Activated CD4-positive, alpha-beta T cell treated with anti-CD3 and anti-CD28 coated beads, Interleukin-2, amount 50 U/mL, for 16 hours (primary cell): ENCODE data around the gene ANKRD31.
A peak's percentile ranks its signal among the peaks of the same experiment; 100 is the strongest.

Experiments used
- DNase-seq: peaks from one replicate; pipeline ENCODE4 v3.0.0-alpha.2; 2020

Gene ANKRD31

GRCh38 chr5:75057561-75057960 is 179.1 kb downstream of the ANKRD31 start:
- DNase-seq: peak; percentile 31

GRCh38 chr5:75055727-75056144 is 180.9 kb downstream of the ANKRD31 start:
- no peak for DNase-seq

GRCh38 chr5:75054134-75054930 is 182.3 kb downstream of the ANKRD31 start:
- no peak for DNase-seq

- DNase-seq: peak; percentile 56
Observed at GRCh38 chr5:75053304-75054133, 183.2 kb downstream of the ANKRD31 start.

GRCh38 chr5:75053054-75053303 is 183.7 kb downstream of the ANKRD31 start:
- DNase-seq: no peak

- peak; percentile 10 for DNase-seq
Observed at GRCh38 chr5:75052192-75053053, 184.3 kb downstream of the ANKRD31 start, which contains the start of gene GCNT4. GCNT4 (minus strand) TSS chr5:75052558; CDS start chr5:75030037, 22,521 bp downstream.

- DNase-seq: no peak
Observed at GRCh38 chr5:75051217-75051751, 185.4 kb downstream of the ANKRD31 start.

- DNase-seq: no peak
Observed at GRCh38 chr5:75050415-75050814, 186.3 kb downstream of the ANKRD31 start.

- peak; percentile 66 for DNase-seq
Observed at GRCh38 chr5:75049456-75050351, 187.0 kb downstream of the ANKRD31 start.

GRCh38 chr5:75048457-75048953 is 188.2 kb downstream of the ANKRD31 start:
- DNase-seq: no peak

- no peak for DNase-seq
Observed at GRCh38 chr5:75047356-75047755, 189.3 kb downstream of the ANKRD31 start.

- DNase-seq: no peak
Observed at GRCh38 chr5:75046366-75047142, 190.1 kb downstream of the ANKRD31 start.

GRCh38 chr5:75045071-75045470 is 191.6 kb downstream of the ANKRD31 start:
- no peak for DNase-seq

GRCh38 chr5:75044406-75044805 is 192.3 kb downstream of the ANKRD31 start:
- DNase-seq: no peak

GRCh38 chr5:75043633-75044264 is 192.9 kb downstream of the ANKRD31 start:
- no peak for DNase-seq

GRCh38 chr5:75042522-75042921 is 194.2 kb downstream of the ANKRD31 start:
- no peak for DNase-seq

- DNase-seq: no peak
Observed at GRCh38 chr5:75040973-75041372, 195.7 kb downstream of the ANKRD31 start.

GRCh38 chr5:75037106-75037505 is 199.6 kb downstream of the ANKRD31 start:
- no peak for DNase-seq

GRCh38 chr5:75034137-75034739 is 202.4 kb downstream of the ANKRD31 start:
- no peak for DNase-seq

GRCh38 chr5:75031366-75031765 is 205.3 kb downstream of the ANKRD31 start:
- no peak for DNase-seq
